Adrenal gland (tissue), 5 donors: Measurements from ENCODE around the gene EPG5.

Experiments used
- CTCF ChIP-seq, 6 experiments: fragments of 450-650 bp in 4 of 6; fragments of 200-600 bp in 2 of 6; sonication (generic) in 1 of 6; IDR thresholded peaks; 1 replicate in 5 of 6; 2 replicates in 1 of 6; pipeline versions ENCODE4 v1.5.1 to v1.8.0; 2016 to 2021; ENCODE audit warnings: antibody characterized with exemption in 6 of 6, mild to moderate bottlenecking in 2 of 6, moderate library complexity in 1 of 6
- POLR2A ChIP-seq, 2 donors: fragments of 450-650 bp; IDR thresholded peaks; one replicate each; pipeline ENCODE4 v1.6.1; 2017; ENCODE audit warnings: antibody characterized with exemption in 2 of 2, mild to moderate bottlenecking in 2 of 2, moderate library complexity in 1 of 2
- donor health status: DM: no; HTN: no; CAD: no.

GRCh38 chr18:46008531-46008930 is 41.4 kb upstream of the EPG5 start:
- TF ChIP-seq CTCF (IDR thresholded peaks at IDR 0.05) = no peak
- TF ChIP-seq POLR2A (IDR thresholded peaks at IDR 0.05) = no peak
